H1 (cell line): ENCODE measurements around the gene ITIH4. TPM values are rescaled to one million over a fixed set of nuclear protein-coding genes. Genes with fewer than 3 reads are reported as not detected.
A peak's percentile ranks its signal among the peaks of the same experiment; 100 is the strongest.

Experiments
- CTCF ChIA-PET: fragments of 300-600 bp; sonication (Branson Sonifier 250); formaldehyde crosslinking; loops from one replicate; lab custom pipeline; 2021; ENCODE audit not compliant: partially characterized antibody; lab: Charles Lee
- POLR2A ChIA-PET: fragments of 300-600 bp; sonication (Branson Sonifier 250); formaldehyde crosslinking; loops from one replicate; lab custom pipeline; 2021; ENCODE audit warnings: inconsistent platforms; ENCODE audit not compliant: partially characterized antibody; lab: Charles Lee
- DNase-seq, 2 experiments: peaks; one replicate each; pipeline versions ENCODE4 v3.0.0 to v3.0.0-alpha.2; 2010 to 2022; ENCODE audit warnings: low spot score in 2 of 2, low read depth in 1 of 2, mixed read lengths in 1 of 2
- FAIRE-seq: peaks from 2 replicates; lab custom pipeline; 2011; peaks lifted over from hg19 to GRCh38; lab: Jason Lieb, UNC
- H2AFZ ChIP-seq: 2 replicates; pipeline ENCODE4 v1.8.1; 2012; ENCODE audit warnings: low read length, inconsistent platforms
- H2AK5ac ChIP-seq: 2 replicates; pipeline ENCODE4 v1.6.1; 2013; ENCODE audit warnings: low read depth, low read length
- H2BK120ac ChIP-seq: replicated peaks from 2 replicates; pipeline ENCODE3; 2013; ENCODE audit warnings: low read depth, low read length, inconsistent platforms
- H2BK12ac ChIP-seq: 2 replicates; pipeline ENCODE4 v1.6.1; 2013; ENCODE audit warnings: low read depth, low read length
- H2BK15ac ChIP-seq: 2 replicates; pipeline ENCODE4 v1.6.1; 2013; ENCODE audit warnings: low read length
- H2BK20ac ChIP-seq: 2 replicates; pipeline ENCODE4 v1.6.1; 2013; ENCODE audit warnings: low read length
- H2BK5ac ChIP-seq: 2 replicates; pipeline ENCODE4 v1.6.1; 2013; ENCODE audit warnings: low read depth, low read length
- H3K14ac ChIP-seq: 2 replicates; pipeline ENCODE4 v1.6.1; 2013; ENCODE audit warnings: inconsistent platforms; ENCODE audit not compliant: insufficient read length
- H3K18ac ChIP-seq: 2 replicates; pipeline ENCODE4 v1.6.1; 2013; ENCODE audit warnings: low read length; ENCODE audit errors: extremely low read depth
- H3K23ac ChIP-seq: 2 replicates; pipeline ENCODE4 v1.6.1; 2013; ENCODE audit warnings: inconsistent platforms; ENCODE audit not compliant: insufficient read length
- H3K23me2 ChIP-seq: 2 replicates; pipeline ENCODE4 v1.6.1; 2013; ENCODE audit warnings: low read depth, low read length
- H3K27ac ChIP-seq: 2 replicates; pipeline ENCODE4 v1.6.1; 2011; ENCODE audit warnings: low read depth, low read length, inconsistent platforms
- H3K27me3 ChIP-seq, 4 experiments: replicated peaks in 1 of 4; 1 replicate in 1 of 4; 2 replicates in 3 of 4; pipeline versions ENCODE4 v1.6.1 to v1.8.1; 2011 to 2013; ENCODE audit warnings: low read length in 3 of 4, mild to moderate bottlenecking in 3 of 4, inconsistent platforms in 2 of 4, mixed read lengths in 2 of 4, moderate library complexity in 1 of 4; ENCODE audit not compliant: control insufficient read depth in 3 of 4, insufficient read depth in 3 of 4; ENCODE audit errors: extremely low read depth in 1 of 4
- H3K36me3 ChIP-seq, 4 experiments: 2 replicates each; pipeline versions ENCODE4 v1.6.1 to v1.8.1; 2011 to 2013; ENCODE audit warnings: mild to moderate bottlenecking in 4 of 4, low read length in 3 of 4, moderate library complexity in 2 of 4, control low read depth in 1 of 4, inconsistent platforms in 1 of 4; ENCODE audit not compliant: insufficient read depth in 4 of 4, control insufficient read depth in 2 of 4
- H3K4ac ChIP-seq: replicated peaks from 2 replicates; pipeline ENCODE3; 2013; ENCODE audit warnings: low read length, low read depth, mixed read lengths, inconsistent platforms; ENCODE audit not compliant: insufficient read length
- H3K4me1 ChIP-seq, 4 experiments: replicated peaks in 1 of 4; 1 replicate in 1 of 4; 2 replicates in 3 of 4; pipeline versions ENCODE4 v1.6.1 to v1.8.1; 2011 to 2013; ENCODE audit warnings: low read length in 3 of 4, inconsistent platforms in 2 of 4, mixed read lengths in 1 of 4; ENCODE audit not compliant: insufficient read depth in 4 of 4, control insufficient read depth in 3 of 4
- H3K4me2 ChIP-seq, 2 experiments: 2 replicates each; pipeline versions ENCODE4 v1.6.1 to v1.8.1; 2011 to 2013; ENCODE audit warnings: low read depth in 2 of 2, low read length in 2 of 2, control low read depth in 1 of 2, inconsistent platforms in 1 of 2, mild to moderate bottlenecking in 1 of 2; ENCODE audit not compliant: insufficient read depth in 1 of 2
- H3K4me3 ChIP-seq, 4 experiments: fragments of 200-600, 300-600 bp in 1 of 4; sonication (generic), shearing (Covaris generic), sonication (Bioruptor Twin) in 1 of 4; 2 replicates each; pipeline versions ENCODE4 v1.5.1 to v1.8.1; 2011 to 2016; ENCODE audit warnings: low read length in 4 of 4, low read depth in 3 of 4, control low read depth in 2 of 4, inconsistent platforms in 2 of 4, mild to moderate bottlenecking in 2 of 4, mixed read lengths in 1 of 4, moderate library complexity in 1 of 4; ENCODE audit not compliant: insufficient read depth in 2 of 4; ENCODE audit errors: extremely low read depth in 1 of 4
- H3K56ac ChIP-seq: replicated peaks from 2 replicates; pipeline ENCODE3; 2013; ENCODE audit warnings: low read depth, mild to moderate bottlenecking, mixed read lengths, low read length, inconsistent platforms; ENCODE audit not compliant: insufficient read length
- H3K79me1 ChIP-seq: 2 replicates; pipeline ENCODE4 v1.6.1; 2013; ENCODE audit warnings: low read depth, low read length, control low read depth
- H3K79me2 ChIP-seq, 2 experiments: 2 replicates each; pipeline versions ENCODE4 v1.6.1 to v1.8.1; 2012 to 2013; ENCODE audit warnings: low read length in 2 of 2, mild to moderate bottlenecking in 2 of 2, inconsistent platforms in 1 of 2; ENCODE audit not compliant: insufficient read depth in 2 of 2, control insufficient read depth in 1 of 2
- H3K9ac ChIP-seq, 4 experiments: replicated peaks in 1 of 4; 1 replicate in 1 of 4; 2 replicates in 3 of 4; pipeline versions ENCODE4 v1.6.1 to v1.8.1; 2011 to 2013; ENCODE audit warnings: low read depth in 3 of 4, low read length in 3 of 4, control low read depth in 2 of 4, mild to moderate bottlenecking in 2 of 4, moderate library complexity in 2 of 4, inconsistent platforms in 1 of 4; ENCODE audit errors: extremely low read depth in 1 of 4
- H3K9me3 ChIP-seq, 2 experiments: 2 replicates each; pipeline versions ENCODE4 v1.6.1 to v1.8.1; 2012 to 2013; ENCODE audit warnings: mild to moderate bottlenecking in 2 of 2, moderate library complexity in 2 of 2, control low read depth in 1 of 2, inconsistent platforms in 1 of 2, low read depth in 1 of 2, low read length in 1 of 2, mixed read lengths in 1 of 2; ENCODE audit not compliant: insufficient read depth in 2 of 2
- H4K20me1 ChIP-seq, 2 experiments: replicated peaks in 1 of 2; 2 replicates each; pipeline versions ENCODE3 to v1.8.1; 2011 to 2013; ENCODE audit warnings: inconsistent platforms in 2 of 2, low read length in 2 of 2, mild to moderate bottlenecking in 1 of 2; ENCODE audit not compliant: insufficient read depth in 2 of 2, control insufficient read depth in 1 of 2
- H4K5ac ChIP-seq: 2 replicates; pipeline ENCODE4 v1.6.1; 2013; ENCODE audit warnings: low read length, low read depth, mixed read lengths, inconsistent platforms; ENCODE audit not compliant: insufficient read length
- H4K8ac ChIP-seq: 2 replicates; pipeline ENCODE4 v1.8.0; 2013; ENCODE audit warnings: mild to moderate bottlenecking, moderate library complexity, low read length, inconsistent platforms; ENCODE audit not compliant: insufficient read depth; ENCODE audit errors: extremely low read depth
- H4K91ac ChIP-seq: replicated peaks from 2 replicates; pipeline ENCODE3; 2013; ENCODE audit warnings: low read length, mixed read lengths, inconsistent platforms; ENCODE audit not compliant: insufficient read length
- CREB1 ChIP-seq: IDR thresholded peaks from 2 replicates; pipeline ENCODE4 v1.6.1; 2012; ENCODE audit warnings: inconsistent platforms
- CTCF ChIP-seq, 3 experiments: IDR thresholded peaks; 1 replicate in 2 of 3; 2 replicates in 1 of 3; pipeline versions ENCODE4 v1.5.1 to v1.6.1; 2011; ENCODE audit warnings: low read length in 3 of 3, mild to moderate bottlenecking in 3 of 3, inconsistent platforms in 2 of 3, low read depth in 1 of 3, moderate library complexity in 1 of 3; ENCODE audit not compliant: insufficient read depth in 1 of 3; ENCODE audit errors: control extremely low read depth in 1 of 3
- KDM4A ChIP-seq: IDR thresholded peaks from one replicate; pipeline ENCODE4 v1.7.1; 2012; ENCODE audit warnings: low read depth, mild to moderate bottlenecking, moderate library complexity, low read length, inconsistent platforms; ENCODE audit not compliant: severe bottlenecking
- RAD21 ChIP-seq, 2 experiments: IDR thresholded peaks in 1 of 2; conservative IDR thresholded peaks in 1 of 2; 2 replicates each; pipeline ENCODE4 v1.6.1; 2011; ENCODE audit warnings: low read depth in 2 of 2, low read length in 2 of 2, improper control_type of control experiment in 1 of 2, inconsistent platforms in 1 of 2, mild to moderate bottlenecking in 1 of 2, moderate library complexity in 1 of 2
- RFX5 ChIP-seq: IDR thresholded peaks from 2 replicates; pipeline ENCODE4 v1.6.1; 2011; ENCODE audit warnings: low read depth, low read length, improper control_type of control experiment, borderline replicate concordance
- SIN3A ChIP-seq, 2 experiments: IDR thresholded peaks in 1 of 2; conservative IDR thresholded peaks in 1 of 2; 2 replicates each; pipeline ENCODE4 v1.6.1; 2011 to 2012; ENCODE audit warnings: low read length in 2 of 2, improper control_type of control experiment in 1 of 2, low read depth in 1 of 2, mild to moderate bottlenecking in 1 of 2
- USF2 ChIP-seq: IDR thresholded peaks from 2 replicates; pipeline ENCODE4 v1.6.1; 2011; ENCODE audit warnings: low read length, improper control_type of control experiment
- YY1 ChIP-seq: IDR thresholded peaks from 2 replicates; pipeline ENCODE4 v1.6.1; 2011; ENCODE audit warnings: low read depth, mild to moderate bottlenecking, low read length
- WGBS, 2 experiments: shearing (Covaris generic) in 1 of 2; methylation state at CpG; one replicate each; pipeline versions ENCODE4 v1.1.6 to v1.1.7; 2013 to 2015; ENCODE audit warnings: low lambda C conversion rate in 2 of 2, mixed read lengths in 2 of 2, inconsistent platforms in 1 of 2, low coverage in 1 of 2, missing lambda C conversion rate in 1 of 2; ENCODE audit not compliant: insufficient replicate concordance in 2 of 2, insufficient coverage in 1 of 2, insufficient read length in 1 of 2; ENCODE audit errors: extremely low coverage in 1 of 2, missing lambda C conversion rate in 1 of 2; 5-methylcytosine and 5-hydroxymethylcytosine counted together
- polyA plus RNA-seq, 7 experiments: library from polyadenylated mRNA; depleted of rRNA in 3 of 7; stranded (reverse) in 5 of 7; unstranded in 2 of 7; fragments of >200 nt in 5 of 7; fragments of 200-250 nt in 2 of 7; gene quantifications; 1 replicate in 5 of 7; 2 replicates in 1 of 7; 4 replicates in 1 of 7; pipeline versions ENCODE4 v1.2.1 to v1.2.3, GENCODE V29; 2011 to 2013; ENCODE audit warnings: missing spikeins in 2 of 7, mixed read lengths in 2 of 7
- total RNA-seq: library from RNA; stranded (reverse); fragmentation: NEBNext Ultra II Directional; extraction: Animal tissue kit (Norgen Biotek cat#: 25700); gene quantifications from 2 replicates; pipeline ENCODE4 v1.2.1, GENCODE V29; 2021

ITIH4 gene
- total and polyA plus RNA-seq, 2 of the 8 experiments (the other 6 are each of a cell fraction or from before 2014, with no cell fraction given): 3.4 to 3.7 TPM

- no peak overlapping the region for H3K27ac ChIP-seq
- DNase-seq (peak; percentile 41 to 84), FAIRE-seq (no peak)
- no peak overlapping the region for H4K91ac ChIP-seq
- no peak overlapping the region for H3K4ac ChIP-seq
- no peak overlapping the region for H2BK15ac ChIP-seq
- H2BK20ac ChIP-seq: no peak overlapping the region
- H3K9ac ChIP-seq: no peak overlapping the region
- H2BK12ac ChIP-seq: no peak overlapping the region
- ChIA-PET CTCF (interaction anchor here (0.5 to 7.5 kb wide), 51 partner anchors 9 to 1980 kb away, joined by 3 to 73 read pairs (median 5); partner anchors contain the start of genes ITIH3, ITIH4, MUSTN1 and NEK4), POLR2A (interaction anchor here (0.9 to 1.6 kb wide), 3 partner anchors 9 to 19 kb away, joined by 4 to 8 read pairs (median 5); no protein-coding TSS in a partner anchor)
- H2AFZ ChIP-seq: no peak overlapping the region
- no peaks in the 10 kb centered on the region for H3K36me3 ChIP-seq
- H2BK5ac ChIP-seq: no peak overlapping the region
- H4K20me1 ChIP-seq: no peaks in the 10 kb centered on the region
- no peak overlapping the region for H3K23ac ChIP-seq
- H3K4me3 ChIP-seq: no peak overlapping the region
- no peaks in the 10 kb centered on the region for H3K79me2 ChIP-seq
- H3K27me3 ChIP-seq: no peaks in the 10 kb centered on the region
- peak overlapping the region; percentile 65 for H4K8ac ChIP-seq
- no peak overlapping the region for H3K18ac ChIP-seq
- H2BK120ac ChIP-seq: no peak overlapping the region
- H3K56ac ChIP-seq: no peak overlapping the region
- WGBS, 2 experiments: 51% methylated on average over 11 of the region's 11 CpGs; no CpG with 5 or more reads in 1 of the 2 experiments
- peaks cover 0 to 6% (median 3%) of the 10 kb centered on the region in 4 experiments; a peak in 2 of 7 replicates for H3K4me1 ChIP-seq
- no peak overlapping the region for H3K4me2 ChIP-seq
- H4K5ac ChIP-seq: no peak overlapping the region
- H3K9me3 ChIP-seq: no peaks in the 10 kb centered on the region
- no peak overlapping the region for H3K14ac ChIP-seq
- H2AK5ac ChIP-seq: no peak overlapping the region
- no peaks in the 10 kb centered on the region for H3K79me1 ChIP-seq
- no peaks in the 10 kb centered on the region for H3K23me2 ChIP-seq
- TF ChIP-seq RAD21 (IDR thresholded peaks at IDR 0.05 in 1 of 2, conservative IDR thresholded peaks at IDR 0.05 in 1 of 2; ENCODE audit: low read depth in 2 of 2, low read length in 2 of 2) (peak; percentile 67 to 76), CREB1 (peak; percentile 54), USF2 (peak; percentile 50; the same call in 1 of the 2 replicates), KDM4A (no peak), SIN3A (conservative IDR thresholded peaks at IDR 0.05 in 1 of 2, IDR thresholded peaks at IDR 0.05 in 1 of 2; ENCODE audit: low read depth in 1 of 2, low read length in 2 of 2) (0 out of 4 replicates have a peak, but pooled peaks of 1 of the 2 experiments have one; percentile 29), CTCF (IDR thresholded peaks at IDR 0.05; ENCODE audit: control extremely low read depth in 1 of 3, insufficient read depth in 1 of 3, low read depth in 1 of 3, low read length in 3 of 3) (peak in 2 of 3 experiments; percentile 90 to 98; a peak in 3 of 4 replicates), RFX5 (no peak), YY1 (no peak)
Measured at GRCh38 chr3:52820736-52821135, 9.7 kb downstream of the ITIH4 start.
